ENCODE measurements around the gene SNAPC1. TPM values are rescaled to one million over a fixed set of nuclear protein-coding genes. Genes with fewer than 3 reads are reported as not detected.

SNAPC1 gene
- total RNA-seq, 2 experiments from 2014 or later, result 4.8 to 5.0 TPM

DNA sequence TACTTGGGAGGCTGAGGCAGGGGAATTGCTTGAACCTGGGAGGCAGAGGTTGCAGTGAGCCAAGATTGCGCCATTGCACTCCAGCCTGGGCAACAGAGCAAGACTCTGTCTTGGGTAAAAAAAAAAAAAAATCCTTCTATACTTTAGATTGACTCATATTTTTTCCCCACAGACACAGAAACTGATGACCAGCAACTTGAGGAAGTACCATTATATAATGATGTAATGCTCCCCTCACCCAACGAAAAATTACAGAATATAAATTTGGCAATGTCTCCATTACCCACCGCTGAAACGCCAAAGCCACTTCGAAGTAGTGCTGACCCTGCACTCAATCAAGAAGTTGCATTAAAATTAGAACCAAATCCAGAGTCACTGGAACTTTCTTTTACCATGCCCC, 24.3 kb upstream of the SNAPC1 start:
- Histone ChIP-seq H3K4me1 (ENCODE audit: insufficient read depth, low read length) (no peaks in the 10 kb centered on the region), H3K9me3 (ENCODE audit: control insufficient read depth in 1 of 2, insufficient read depth in 1 of 2, low read length in 2 of 2) (no peaks in the 10 kb centered on the region), H3K4me3 (ENCODE audit: low read length) (no peak overlapping the region), H3K36me3 (ENCODE audit: insufficient read depth, low read length) (peaks cover 91% of the 10 kb centered on the region), H3K27ac (ENCODE audit: low read depth in 1 of 2, low read length in 2 of 2) (no peak overlapping the region), H3K27me3 (ENCODE audit: control insufficient read depth in 1 of 2, insufficient read depth in 2 of 2, low read length in 2 of 2) (no peaks in the 10 kb centered on the region)
- H3K4me3 Mint-ChIP-seq, result no peak overlapping the region
- H3K27me3 Mint-ChIP-seq, result no peaks in the 10 kb centered on the region
- H3K9me3 Mint-ChIP-seq, result no peaks in the 10 kb centered on the region
- peaks cover 94% of the 10 kb centered on the region for H3K36me3 Mint-ChIP-seq (ENCODE audit: low read depth)
- H3K4me1 Mint-ChIP-seq (ENCODE audit: low read depth), result no peaks in the 10 kb centered on the region
- no peak overlapping the region for H3K27ac Mint-ChIP-seq
- TF ChIP-seq, protein P1, sequence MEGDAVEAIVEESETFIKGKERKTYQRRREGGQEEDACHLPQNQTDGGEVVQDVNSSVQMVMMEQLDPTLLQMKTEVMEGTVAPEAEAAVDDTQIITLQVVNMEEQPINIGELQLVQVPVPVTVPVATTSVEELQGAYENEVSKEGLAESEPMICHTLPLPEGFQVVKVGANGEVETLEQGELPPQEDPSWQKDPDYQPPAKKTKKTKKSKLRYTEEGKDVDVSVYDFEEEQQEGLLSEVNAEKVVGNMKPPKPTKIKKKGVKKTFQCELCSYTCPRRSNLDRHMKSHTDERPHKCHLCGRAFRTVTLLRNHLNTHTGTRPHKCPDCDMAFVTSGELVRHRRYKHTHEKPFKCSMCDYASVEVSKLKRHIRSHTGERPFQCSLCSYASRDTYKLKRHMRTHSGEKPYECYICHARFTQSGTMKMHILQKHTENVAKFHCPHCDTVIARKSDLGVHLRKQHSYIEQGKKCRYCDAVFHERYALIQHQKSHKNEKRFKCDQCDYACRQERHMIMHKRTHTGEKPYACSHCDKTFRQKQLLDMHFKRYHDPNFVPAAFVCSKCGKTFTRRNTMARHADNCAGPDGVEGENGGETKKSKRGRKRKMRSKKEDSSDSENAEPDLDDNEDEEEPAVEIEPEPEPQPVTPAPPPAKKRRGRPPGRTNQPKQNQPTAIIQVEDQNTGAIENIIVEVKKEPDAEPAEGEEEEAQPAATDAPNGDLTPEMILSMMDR (IDR thresholded peaks at IDR 0.05), result no peak
- POLR2A ChIA-PET, result no interaction called here
- CTCF ChIA-PET, result no interaction called here
- intact Hi-C loops (cut with DNase I, micrococcal nuclease), result no loop called here
- DNase-seq, result peak in 1 of 14 experiments; percentile 38
- ATAC-seq (ENCODE audit: poor library complexity), result no peak

DNA sequence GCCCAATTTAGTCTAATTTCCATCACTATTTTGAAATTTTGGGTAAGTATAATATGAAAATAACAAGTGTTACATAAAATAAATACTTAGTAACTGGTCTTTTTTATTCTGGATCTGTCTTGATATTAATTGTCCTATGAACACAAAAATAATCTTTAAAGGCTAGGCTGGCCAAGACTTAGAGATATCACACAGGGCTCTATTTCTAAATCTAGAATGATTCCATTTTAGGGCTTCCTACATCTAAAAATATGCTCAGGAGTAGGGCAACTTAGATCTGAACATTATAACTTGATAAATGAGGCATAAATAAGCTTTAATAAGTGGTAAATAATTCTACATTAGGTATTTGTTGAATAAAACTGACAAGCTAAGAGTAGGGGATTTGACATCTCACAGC, 23.1 kb upstream of the SNAPC1 start:
- ATAC-seq (ENCODE audit: poor library complexity) (no peak), DNase-seq (no peak)
- no peaks in the 10 kb centered on the region for H3K4me1 ChIP-seq (ENCODE audit: insufficient read depth, low read length)
- Mint-ChIP-seq H3K4me1 (ENCODE audit: low read depth) (no peaks in the 10 kb centered on the region), H3K9me3 (no peaks in the 10 kb centered on the region), H3K27ac (no peak overlapping the region), H3K27me3 (no peaks in the 10 kb centered on the region), H3K4me3 (no peak overlapping the region), H3K36me3 (ENCODE audit: low read depth) (peaks cover 94% of the 10 kb centered on the region)
- no peaks in the 10 kb centered on the region for H3K27me3 ChIP-seq (ENCODE audit: control insufficient read depth in 1 of 2, insufficient read depth in 2 of 2, low read length in 2 of 2)
- H3K36me3 ChIP-seq (ENCODE audit: insufficient read depth, low read length), result peaks cover 88% of the 10 kb centered on the region
- no peaks in the 10 kb centered on the region for H3K9me3 ChIP-seq (ENCODE audit: control insufficient read depth in 1 of 2, insufficient read depth in 1 of 2, low read length in 2 of 2)
- ChIA-PET CTCF (interaction anchor here (0.5 kb wide), 1 partner anchor 458 kb away, joined by 3 read pairs; no protein-coding TSS in a partner anchor), POLR2A (no interaction called here)
- no peak overlapping the region for H3K4me3 ChIP-seq (ENCODE audit: low read length)
- TF ChIP-seq, protein P1 (IDR thresholded peaks at IDR 0.05), result no peak
- no peak overlapping the region for H3K27ac ChIP-seq (ENCODE audit: low read depth in 1 of 2, low read length in 2 of 2)
- intact Hi-C loops (cut with DNase I, micrococcal nuclease), result no loop called here

DNA sequence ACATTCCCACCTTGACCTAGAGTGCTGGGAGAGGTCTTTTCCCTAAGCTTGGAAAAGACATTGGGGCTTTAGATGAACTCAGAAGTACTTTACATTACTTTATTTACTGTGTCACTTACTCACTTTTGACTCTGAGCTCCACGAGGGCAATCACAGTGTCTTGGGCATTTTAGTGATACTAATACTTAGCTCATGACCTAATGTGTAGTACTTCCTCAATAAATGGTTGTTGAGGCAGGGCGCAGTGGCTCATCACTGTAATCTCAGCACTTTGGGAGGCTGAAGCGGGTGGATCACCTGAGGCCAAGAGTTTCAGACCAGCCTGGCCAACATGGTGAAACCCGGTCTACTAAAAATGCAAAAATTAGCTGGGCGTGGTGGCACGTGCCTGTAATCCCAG, 19.8 kb upstream of the SNAPC1 start:
- H3K36me3 ChIP-seq (ENCODE audit: insufficient read depth, low read length), result peaks cover 87% of the 10 kb centered on the region
- Mint-ChIP-seq H3K27me3 (no peaks in the 10 kb centered on the region), H3K4me1 (ENCODE audit: low read depth) (no peaks in the 10 kb centered on the region), H3K36me3 (ENCODE audit: low read depth) (peaks cover 92% of the 10 kb centered on the region), H3K9me3 (no peaks in the 10 kb centered on the region), H3K4me3 (no peak overlapping the region), H3K27ac (no peak overlapping the region)
- POLR2A ChIA-PET, result interaction anchor here (0.7 to 1.8 kb wide), 5 partner anchors 20 to 462 kb away, joined by 3 to 9 read pairs (median 5); partner anchors contain the start of genes HIF1A and SNAPC1
- H3K27me3 ChIP-seq (ENCODE audit: control insufficient read depth in 1 of 2, insufficient read depth in 2 of 2, low read length in 2 of 2), result no peaks in the 10 kb centered on the region
- H3K4me3 ChIP-seq (ENCODE audit: low read length), result no peak overlapping the region
- ATAC-seq (ENCODE audit: poor library complexity) (no peak), DNase-seq (no peak)
- no peak overlapping the region for H3K27ac ChIP-seq (ENCODE audit: low read depth in 1 of 2, low read length in 2 of 2)
- intact Hi-C loops (cut with DNase I, micrococcal nuclease), result no loop called here
- CTCF ChIA-PET, result no interaction called here
- no peaks in the 10 kb centered on the region for H3K4me1 ChIP-seq (ENCODE audit: insufficient read depth, low read length)
- H3K9me3 ChIP-seq (ENCODE audit: control insufficient read depth in 1 of 2, insufficient read depth in 1 of 2, low read length in 2 of 2), result no peaks in the 10 kb centered on the region
- TF ChIP-seq, protein P1 (IDR thresholded peaks at IDR 0.05), result no peak

Measured in CD4-positive, alpha-beta T cell (primary cell).